ENCODE data around the gene RIC8B.

Gene RIC8B

DNA sequence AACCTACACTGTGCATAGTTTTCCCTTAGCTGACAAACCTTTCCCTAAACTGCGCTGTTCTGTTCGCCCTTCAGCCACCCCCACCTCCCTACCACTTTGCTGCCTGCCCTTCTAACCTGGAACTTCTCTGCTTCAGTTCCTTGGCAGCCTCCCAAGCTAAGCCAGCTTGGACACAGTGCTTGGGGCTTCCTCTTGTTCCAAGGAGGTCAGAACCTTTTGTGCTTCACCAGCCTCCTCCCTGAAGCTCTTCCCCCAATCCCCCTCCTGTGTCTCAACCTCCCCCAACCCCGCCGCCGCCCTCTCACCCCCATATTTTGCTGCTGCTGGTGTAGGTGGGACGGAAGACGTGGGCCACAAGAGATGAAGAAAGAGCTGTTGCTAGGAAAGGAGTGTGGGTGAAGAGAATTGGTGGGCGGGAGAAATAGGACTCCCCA is 8.1 kb upstream of the RIC8B start:
- Histone ChIP-seq H3K14ac (ENCODE audit: low read length in 2 of 2) (no peak overlapping the region), H3K18ac (ENCODE audit: low read depth in 1 of 2, low read length in 2 of 2) (no peak overlapping the region), H3K9me3 (ENCODE audit: control insufficient read depth, low read length) (no peaks in the 10 kb centered on the region), H2BK15ac (ENCODE audit: low read depth, poor library complexity, severe bottlenecking) (no peak overlapping the region), H3K27ac (ENCODE audit: low read length, poor library complexity, severe bottlenecking) (no peak overlapping the region), H2BK5ac (ENCODE audit: low read depth, low read length, poor library complexity, severe bottlenecking) (no peak overlapping the region), H3K4me3 (ENCODE audit: insufficient read depth in 1 of 2, low read depth in 1 of 2, low read length in 2 of 2) (no peak overlapping the region), H2AK5ac (ENCODE audit: low read length, severe bottlenecking) (no peak overlapping the region), H2BK12ac (ENCODE audit: low read length in 2 of 2) (no peak overlapping the region), H4K8ac (ENCODE audit: low read length) (no peak overlapping the region), H4K91ac (ENCODE audit: low read length) (no peak overlapping the region), H3K23ac (ENCODE audit: low read length in 2 of 2) (no peak overlapping the region), H3K36me3 (ENCODE audit: control insufficient read depth in 1 of 2, insufficient read depth in 2 of 2, low read depth in 1 of 2, low read length in 2 of 2) (no peaks in the 10 kb centered on the region), H3K4ac (ENCODE audit: low read depth in 1 of 2, low read length in 2 of 2) (no peak overlapping the region), H3K9ac (ENCODE audit: low read length) (no peak overlapping the region), H3K4me2 (ENCODE audit: low read length, poor library complexity, severe bottlenecking) (no peak overlapping the region), H3K27me3 (ENCODE audit: control insufficient read depth in 1 of 2, insufficient read depth in 1 of 2, low read length in 2 of 2) (peaks cover 0 to 10% of the 10 kb centered on the region in 2 experiments), H3K4me1 (ENCODE audit: control insufficient read depth, insufficient read depth, low read depth, low read length) (peaks cover 10% of the 10 kb centered on the region), H2AFZ (ENCODE audit: low read depth, low read length) (no peak overlapping the region), H2BK120ac (ENCODE audit: low read depth, low read length) (no peak overlapping the region), H3K79me1 (replicated peaks; ENCODE audit: low read length, poor library complexity, severe bottlenecking) (no peaks in the 10 kb centered on the region)
- DNase-seq: peak; percentile 22
- 97% methylated on average over 2 of the region's 8 CpGs for WGBS

DNA sequence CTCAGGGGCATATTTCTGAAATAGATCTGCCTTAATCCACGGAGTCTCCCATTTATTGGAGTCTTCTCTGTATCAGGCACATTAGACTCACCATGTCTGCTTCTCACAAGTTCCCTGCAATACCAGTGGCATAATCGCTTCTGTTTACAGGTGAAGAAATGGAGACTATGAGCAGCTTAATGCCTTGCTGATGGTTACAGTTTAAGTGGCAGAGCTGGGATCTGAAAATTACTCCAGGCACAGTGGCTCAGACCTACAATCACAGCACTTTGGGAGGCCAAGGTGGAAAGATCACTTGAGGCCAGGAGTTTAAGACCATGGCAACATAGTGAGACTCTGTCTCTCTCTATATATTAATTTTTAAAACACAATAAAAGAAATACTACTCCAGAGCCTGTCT is 7.3 kb upstream of the RIC8B start:
- Histone ChIP-seq H3K36me3 (ENCODE audit: control insufficient read depth in 1 of 2, insufficient read depth in 2 of 2, low read depth in 1 of 2, low read length in 2 of 2) (no peaks in the 10 kb centered on the region), H2BK12ac (ENCODE audit: low read length in 2 of 2) (peak overlapping the region in 1 of 2 experiments; percentile 23), H2BK120ac (ENCODE audit: low read depth, low read length) (no peak overlapping the region), H4K8ac (ENCODE audit: low read length) (no peak overlapping the region), H2BK15ac (ENCODE audit: low read depth, poor library complexity, severe bottlenecking) (no peak overlapping the region), H2AFZ (ENCODE audit: low read depth, low read length) (peak overlapping the region; percentile 36), H3K79me1 (replicated peaks; ENCODE audit: low read length, poor library complexity, severe bottlenecking) (no peaks in the 10 kb centered on the region), H3K4me3 (ENCODE audit: insufficient read depth in 1 of 2, low read depth in 1 of 2, low read length in 2 of 2) (no peak overlapping the region), H3K4me2 (ENCODE audit: low read length, poor library complexity, severe bottlenecking) (no peak overlapping the region), H3K9me3 (ENCODE audit: control insufficient read depth, low read length) (no peaks in the 10 kb centered on the region), H3K27ac (ENCODE audit: low read length, poor library complexity, severe bottlenecking) (peak overlapping the region; percentile 88), H3K27me3 (ENCODE audit: control insufficient read depth in 1 of 2, insufficient read depth in 1 of 2, low read length in 2 of 2) (peaks cover 0 to 10% of the 10 kb centered on the region in 2 experiments), H3K18ac (ENCODE audit: low read depth in 1 of 2, low read length in 2 of 2) (no peak overlapping the region), H3K4ac (ENCODE audit: low read depth in 1 of 2, low read length in 2 of 2) (peak overlapping the region in 1 of 2 experiments; percentile 45), H2BK5ac (ENCODE audit: low read depth, low read length, poor library complexity, severe bottlenecking) (no peak overlapping the region), H3K4me1 (ENCODE audit: control insufficient read depth, insufficient read depth, low read depth, low read length) (peaks cover 10% of the 10 kb centered on the region), H3K23ac (ENCODE audit: low read length in 2 of 2) (no peak overlapping the region), H4K91ac (ENCODE audit: low read length) (no peak overlapping the region), H2AK5ac (ENCODE audit: low read length, severe bottlenecking) (peak overlapping the region; percentile 2), H3K14ac (ENCODE audit: low read length in 2 of 2) (peak overlapping the region in 1 of 2 experiments; percentile 28), H3K9ac (ENCODE audit: low read length) (no peak overlapping the region)
- no peak for DNase-seq
- WGBS: 55% methylated on average over 2 of the region's 2 CpGs

DNA sequence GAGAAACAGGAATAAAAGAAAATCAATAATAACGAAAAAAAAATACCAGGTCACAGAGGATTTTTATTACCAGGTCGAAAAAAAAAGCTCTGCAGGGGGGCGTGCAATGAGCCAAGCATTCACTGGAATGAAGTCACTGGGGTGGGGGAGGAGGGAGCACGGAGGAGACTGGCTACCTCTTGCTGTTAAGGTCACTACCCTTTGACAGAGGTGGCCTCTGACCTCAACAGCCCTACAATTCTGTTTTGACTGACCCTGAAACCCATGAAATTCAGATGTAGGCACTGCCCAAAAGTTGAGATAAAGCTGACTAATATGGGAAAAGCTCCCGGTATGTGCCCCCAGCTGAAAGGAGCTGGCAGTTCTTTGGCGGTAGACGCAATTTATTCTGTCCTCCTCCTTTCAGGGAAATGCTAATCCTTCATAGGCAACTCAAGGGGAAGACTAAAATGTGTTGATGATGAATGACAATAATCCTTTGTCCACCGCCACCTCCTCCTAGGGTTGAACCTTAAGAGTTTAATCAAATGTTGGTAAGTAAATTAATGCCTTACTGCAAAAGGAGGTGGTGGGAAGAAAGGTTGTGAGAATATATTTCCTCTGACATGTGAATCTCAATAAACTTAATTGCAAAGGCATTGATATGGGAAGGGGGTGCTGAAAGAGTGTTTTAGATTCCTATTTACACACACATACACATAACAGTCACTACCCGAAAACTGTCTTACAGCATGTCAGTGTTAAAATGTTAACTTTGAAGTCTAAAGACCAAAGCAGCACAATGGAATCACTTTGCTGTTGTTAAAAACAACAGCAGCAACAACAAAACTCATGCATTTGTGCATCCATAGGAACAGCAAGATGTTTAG is 6.3 kb upstream of the RIC8B start:
- Histone ChIP-seq H3K36me3 (ENCODE audit: control insufficient read depth in 1 of 2, insufficient read depth in 2 of 2, low read depth in 1 of 2, low read length in 2 of 2) (no peaks in the 10 kb centered on the region), H4K91ac (ENCODE audit: low read length) (no peak overlapping the region), H3K9me3 (ENCODE audit: control insufficient read depth, low read length) (no peaks in the 10 kb centered on the region), H3K27me3 (ENCODE audit: control insufficient read depth in 1 of 2, insufficient read depth in 1 of 2, low read length in 2 of 2) (peaks cover 0 to 10% of the 10 kb centered on the region in 2 experiments), H4K8ac (ENCODE audit: low read length) (no peak overlapping the region), H3K9ac (ENCODE audit: low read length) (no peak overlapping the region), H3K14ac (ENCODE audit: low read length in 2 of 2) (no peak overlapping the region), H3K4me2 (ENCODE audit: low read length, poor library complexity, severe bottlenecking) (peak overlapping the region; percentile 47), H3K4me3 (ENCODE audit: insufficient read depth in 1 of 2, low read depth in 1 of 2, low read length in 2 of 2) (no peak overlapping the region), H3K27ac (ENCODE audit: low read length, poor library complexity, severe bottlenecking) (peak overlapping the region; percentile 88), H2BK5ac (ENCODE audit: low read depth, low read length, poor library complexity, severe bottlenecking) (no peak overlapping the region), H3K4me1 (ENCODE audit: control insufficient read depth, insufficient read depth, low read depth, low read length) (peaks cover 10% of the 10 kb centered on the region), H2AK5ac (ENCODE audit: low read length, severe bottlenecking) (no peak overlapping the region), H2AFZ (ENCODE audit: low read depth, low read length) (no peak overlapping the region), H3K79me1 (replicated peaks; ENCODE audit: low read length, poor library complexity, severe bottlenecking) (no peaks in the 10 kb centered on the region), H2BK12ac (ENCODE audit: low read length in 2 of 2) (no peak overlapping the region), H2BK15ac (ENCODE audit: low read depth, poor library complexity, severe bottlenecking) (no peak overlapping the region), H3K4ac (ENCODE audit: low read depth in 1 of 2, low read length in 2 of 2) (no peak overlapping the region), H3K18ac (ENCODE audit: low read depth in 1 of 2, low read length in 2 of 2) (no peak overlapping the region), H2BK120ac (ENCODE audit: low read depth, low read length) (no peak overlapping the region), H3K23ac (ENCODE audit: low read length in 2 of 2) (no peak overlapping the region)
- DNase-seq: no peak
- 35% methylated on average over 4 of the region's 9 CpGs for WGBS

DNA sequence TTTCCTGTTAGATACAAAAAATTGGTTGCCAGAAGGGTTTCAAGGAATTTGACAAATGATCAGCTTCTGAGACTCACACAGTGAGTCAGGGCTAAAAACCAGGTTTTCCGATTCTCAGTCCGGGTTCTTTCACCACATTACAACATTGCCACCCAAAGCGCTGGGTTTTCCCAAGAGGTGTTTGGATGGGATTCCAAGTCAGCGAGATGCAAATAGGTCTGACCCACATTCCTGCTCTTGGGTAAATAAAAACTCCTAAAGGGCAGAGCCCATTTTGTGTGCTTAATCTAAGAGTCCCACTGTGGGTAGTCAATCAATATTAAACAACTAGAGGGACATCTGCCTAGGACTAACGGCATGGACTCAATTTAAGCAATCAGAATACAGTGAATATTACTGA is 5.4 kb upstream of the RIC8B start:
- DNase-seq: peak; percentile 27
- H2BK12ac ChIP-seq (ENCODE audit: low read length in 2 of 2): no peak overlapping the region
- H3K4ac ChIP-seq (ENCODE audit: low read depth in 1 of 2, low read length in 2 of 2): no peak overlapping the region
- H3K9ac ChIP-seq (ENCODE audit: low read length): no peak overlapping the region
- H3K4me2 ChIP-seq (ENCODE audit: low read length, poor library complexity, severe bottlenecking): peak overlapping the region; percentile 42
- peak overlapping the region; percentile 88 for H3K27ac ChIP-seq (ENCODE audit: low read length, poor library complexity, severe bottlenecking)
- no peak overlapping the region for H3K4me3 ChIP-seq (ENCODE audit: insufficient read depth in 1 of 2, low read depth in 1 of 2, low read length in 2 of 2)
- peaks cover 10% of the 10 kb centered on the region for H3K4me1 ChIP-seq (ENCODE audit: control insufficient read depth, insufficient read depth, low read depth, low read length)
- no peak overlapping the region for H4K91ac ChIP-seq (ENCODE audit: low read length)
- H3K9me3 ChIP-seq (ENCODE audit: control insufficient read depth, low read length): no peaks in the 10 kb centered on the region
- peaks cover 2% of the 10 kb centered on the region for H3K79me1 ChIP-seq (replicated peaks; ENCODE audit: low read length, poor library complexity, severe bottlenecking)
- H4K8ac ChIP-seq (ENCODE audit: low read length): no peak overlapping the region
- no peak overlapping the region for H2BK120ac ChIP-seq (ENCODE audit: low read depth, low read length)
- peaks cover 0 to 10% of the 10 kb centered on the region in 2 experiments for H3K27me3 ChIP-seq (ENCODE audit: control insufficient read depth in 1 of 2, insufficient read depth in 1 of 2, low read length in 2 of 2)
- H2AK5ac ChIP-seq (ENCODE audit: low read length, severe bottlenecking): no peak overlapping the region
- H2AFZ ChIP-seq (ENCODE audit: low read depth, low read length): no peak overlapping the region
- WGBS: 51% methylated on average over 5 of the region's 5 CpGs
- H3K36me3 ChIP-seq (ENCODE audit: control insufficient read depth in 1 of 2, insufficient read depth in 2 of 2, low read depth in 1 of 2, low read length in 2 of 2): no peaks in the 10 kb centered on the region
- H2BK5ac ChIP-seq (ENCODE audit: low read depth, low read length, poor library complexity, severe bottlenecking): no peak overlapping the region
- no peak overlapping the region for H3K18ac ChIP-seq (ENCODE audit: low read depth in 1 of 2, low read length in 2 of 2)
- H3K14ac ChIP-seq (ENCODE audit: low read length in 2 of 2): no peak overlapping the region
- H2BK15ac ChIP-seq (ENCODE audit: low read depth, poor library complexity, severe bottlenecking): no peak overlapping the region
- H3K23ac ChIP-seq (ENCODE audit: low read length in 2 of 2): no peak overlapping the region

Data from mesenchymal stem cell (in vitro differentiated cells and primary cell).